GM12878 (cell line): Measurements from ENCODE around the gene CMTM2. TPM values are rescaled to one million over a fixed set of nuclear protein-coding genes. Genes with fewer than 3 reads are reported as not detected.

ENCODE experiments used
- ATAC-seq: fragments of 200-7000 bp; cut with Tn5 transposase; 3 replicates; pipeline ENCODE4 v1.9.1; 2020; ENCODE audit warnings: mild to moderate bottlenecking, moderate library complexity
- BruUV-seq: library from RNA; stranded (reverse); fragments of 400-500 nt; replicated peaks from 2 replicates; lab custom pipeline; 2021; lab: Mats Ljungman, UMichigan
- CTCF ChIA-PET: fragments of 300-600 bp; sonication (Branson Sonifier 250); formaldehyde crosslinking; extraction: SDS; loops from one replicate; lab custom pipeline; 2021; ENCODE audit warnings: inconsistent platforms; lab: Yijun Ruan, JAX
- POLR2A ChIA-PET: fragments of 350-600 bp; formaldehyde crosslinking; extraction: SDS; loops from one replicate; lab custom pipeline; 2021; ENCODE audit warnings: inconsistent platforms; lab: Charles Lee
- RAD21 ChIA-PET: fragments of 300-600 bp; sonication (Branson Sonifier 250); formaldehyde crosslinking; loops from one replicate; lab custom pipeline; 2023; ENCODE audit warnings: antibody characterized with exemption; ENCODE audit not compliant: unreplicated experiment; lab: Charles Lee
- SMC1A ChIA-PET: fragments of 300-600 bp; sonication (Branson Sonifier 250); formaldehyde crosslinking; loops from one replicate; lab custom pipeline; 2023; ENCODE audit not compliant: unreplicated experiment, uncharacterized antibody; lab: Charles Lee
- DNase-seq: peaks from one replicate; pipeline ENCODE4 v3.0.0-alpha.2; 2011; ENCODE audit warnings: low read depth, low spot score
- FAIRE-seq: peaks from 3 replicates; lab custom pipeline; 2011; peaks lifted over from hg19 to GRCh38; lab: Jason Lieb, UNC
- H2AFZ ChIP-seq: 2 replicates; pipeline ENCODE4 v1.6.0; 2011; ENCODE audit warnings: low read depth, low read length, control low read depth; ENCODE audit not compliant: control insufficient read depth
- H3K27ac ChIP-seq: 2 replicates; pipeline ENCODE4 v1.5.1; 2011; ENCODE audit warnings: control low read depth; ENCODE audit not compliant: control insufficient read depth, insufficient read depth
- H3K27me3 ChIP-seq, 2 experiments: replicated peaks in 1 of 2; 2 replicates each; pipeline versions ENCODE4 v1.6.0 to v1.6.1; 2011; ENCODE audit warnings: low read length in 1 of 2; ENCODE audit not compliant: control insufficient read depth in 2 of 2, insufficient read depth in 2 of 2
- H3K36me3 ChIP-seq, 2 experiments: 2 replicates each; pipeline ENCODE4 v1.5.1; 2011; ENCODE audit warnings: low read length in 1 of 2; ENCODE audit not compliant: control insufficient read depth in 2 of 2, insufficient read depth in 2 of 2
- H3K4me1 ChIP-seq: 2 replicates; pipeline ENCODE4 v1.6.1; 2011; ENCODE audit warnings: mild to moderate bottlenecking, low read length, moderate library complexity, mixed read lengths; ENCODE audit not compliant: control insufficient read depth, insufficient read depth
- H3K4me2 ChIP-seq: 2 replicates; pipeline ENCODE4 v1.6.0; 2011; ENCODE audit warnings: control low read depth; ENCODE audit not compliant: control insufficient read depth, insufficient read depth
- H3K4me3 ChIP-seq: fragments of 200-600 bp; sonication (generic); 2 replicates; pipeline ENCODE4 v1.5.1; 2016
- H3K79me2 ChIP-seq: 2 replicates; pipeline ENCODE4 v1.6.0; 2011; ENCODE audit warnings: low read length; ENCODE audit not compliant: control insufficient read depth, insufficient read depth
- H3K9ac ChIP-seq: 2 replicates; pipeline ENCODE4 v1.8.0; 2011; ENCODE audit warnings: low read length, control low read depth, mixed read lengths; ENCODE audit not compliant: control insufficient read depth, insufficient read depth
- H3K9me3 ChIP-seq: replicated peaks from 3 replicates; pipeline ENCODE4 v1.5.1; 2011; ENCODE audit warnings: mild to moderate bottlenecking, low read length; ENCODE audit not compliant: control insufficient read depth, insufficient read depth
- H4K20me1 ChIP-seq: 2 replicates; pipeline ENCODE4 v1.6.0; 2011; ENCODE audit not compliant: control insufficient read depth, insufficient read depth
- BCL11A ChIP-seq: IDR thresholded peaks from 2 replicates; pipeline ENCODE4 v1.6.1; 2011; ENCODE audit warnings: low read depth, low read length
- CBFB ChIP-seq: IDR thresholded peaks from 2 replicates; pipeline ENCODE4 v1.6.1; 2016; ENCODE audit warnings: antibody characterized with exemption, low read depth
- CBX3 ChIP-seq: fragments of 200-600 bp; sonication (generic); IDR thresholded peaks from 2 replicates; pipeline ENCODE4 v1.6.1; 2016; ENCODE audit warnings: low read depth, borderline replicate concordance
- CREM ChIP-seq: IDR thresholded peaks from 2 replicates; pipeline ENCODE4 v1.6.1; 2014; ENCODE audit warnings: antibody characterized with exemption, low read depth
- IKZF2 ChIP-seq, 2 experiments: fragments of 450-650 bp; IDR thresholded peaks; 2 replicates each; pipeline ENCODE4 v1.6.1; 2017; ENCODE audit warnings: mild to moderate bottlenecking in 2 of 2, moderate library complexity in 2 of 2
- IRF4 ChIP-seq: IDR thresholded peaks from 2 replicates; pipeline ENCODE4 v1.6.1; 2011; ENCODE audit warnings: low read depth, low read length
- NFIC ChIP-seq: IDR thresholded peaks from 2 replicates; pipeline ENCODE4 v1.6.1; 2012; ENCODE audit warnings: low read depth, mild to moderate bottlenecking, inconsistent platforms, low read length, moderate library complexity
- NRF1 ChIP-seq: conservative IDR thresholded peaks from 2 replicates; pipeline ENCODE4 v1.6.1; 2011; ENCODE audit warnings: mild to moderate bottlenecking, low read depth, low read length, improper control_type of control experiment
- RBBP5 ChIP-seq: fragments of 200-600 bp; sonication (generic); conservative IDR thresholded peaks from 2 replicates; pipeline ENCODE4 v1.6.1; 2016
- SP1 ChIP-seq: IDR thresholded peaks from one replicate; pipeline ENCODE4 v1.6.1; 2011; ENCODE audit warnings: low read depth, low read length
- SRF ChIP-seq, 2 experiments: IDR thresholded peaks; 2 replicates each; pipeline ENCODE4 v1.6.1; 2011; ENCODE audit warnings: low read depth in 2 of 2, low read length in 2 of 2, mild to moderate bottlenecking in 1 of 2, moderate library complexity in 1 of 2
- WGBS: methylation state at CpG from one replicate; pipeline ENCODE4 v1.1.6; 2016; ENCODE audit warnings: low lambda C conversion rate; ENCODE audit not compliant: insufficient replicate concordance, insufficient coverage; ENCODE audit errors: missing lambda C conversion rate; 5-methylcytosine and 5-hydroxymethylcytosine counted together
- in situ Hi-C: fragments of 300-500 bp; cut with MboI; formaldehyde crosslinking; loops from 9 replicates; pipeline ENCODE4 v1.14.3; 2018; ENCODE audit warnings: mixed read lengths
- intact Hi-C: fragments of 100-400 bp; cut with micrococcal nuclease; formaldehyde crosslinking; loops from one replicate; pipeline ENCODE4 v1.14.2; 2022; ENCODE audit not compliant: unreplicated experiment
- polyA plus RNA-seq, 11 experiments: library from polyadenylated mRNA; depleted of rRNA in 4 of 11; unstranded in 6 of 11; stranded (reverse) in 5 of 11; fragments of >200 nt; fragmentation: Nextera tagmentation in 4 of 11; fragmentation: Illumina TruSeq in 1 of 11; extraction: Ambion mirVana in 4 of 11; extraction: Trizol in 1 of 11; gene quantifications; 1 replicate in 1 of 11; 2 replicates in 10 of 11; pipeline versions ENCODE4 v1.2.1 to v1.2.3, GENCODE V29; 2011 to 2016; ENCODE audit warnings: inconsistent platforms in 2 of 11, missing spikeins in 2 of 11, low read depth in 1 of 11
- total RNA-seq, 4 experiments: library from RNA; depleted of rRNA in 3 of 4; stranded (reverse); fragments of >200 nt in 3 of 4; fragmentation: Illumina TruSeq in 1 of 4; extraction: Trizol in 1 of 4; gene quantifications; 2 replicates each; pipeline versions ENCODE4 v1.2.1 to v1.2.3, GENCODE V29; 2013 to 2021
- TF ChIP-seq, protein P1 (sequence below): IDR thresholded peaks from 2 replicates; pipeline ENCODE4 v1.6.1; 2012; ENCODE audit warnings: improper control_type of control experiment, low read depth, low read length; ENCODE audit not compliant: insufficient replicate concordance
- TF ChIP-seq, protein P2 (sequence below): IDR thresholded peaks from 2 replicates; pipeline ENCODE4 v1.6.1; 2011; ENCODE audit warnings: borderline replicate concordance, low read depth, mild to moderate bottlenecking, moderate library complexity, mixed read lengths, low read length; ENCODE audit not compliant: insufficient read depth; ENCODE audit errors: extremely low read length
- TF ChIP-seq, protein P3 (sequence below): IDR thresholded peaks from 2 replicates; pipeline ENCODE4 v1.6.1; 2011; ENCODE audit warnings: mild to moderate bottlenecking, low read depth, low read length, moderate library complexity; ENCODE audit not compliant: insufficient replicate concordance

CMTM2 gene
- total and polyA plus RNA-seq, 10 of the 15 experiments (the other 5 are each of a cell fraction or from before 2014, with no cell fraction given): 0.26 to 0.34 TPM; not detected in 8

DNA sequence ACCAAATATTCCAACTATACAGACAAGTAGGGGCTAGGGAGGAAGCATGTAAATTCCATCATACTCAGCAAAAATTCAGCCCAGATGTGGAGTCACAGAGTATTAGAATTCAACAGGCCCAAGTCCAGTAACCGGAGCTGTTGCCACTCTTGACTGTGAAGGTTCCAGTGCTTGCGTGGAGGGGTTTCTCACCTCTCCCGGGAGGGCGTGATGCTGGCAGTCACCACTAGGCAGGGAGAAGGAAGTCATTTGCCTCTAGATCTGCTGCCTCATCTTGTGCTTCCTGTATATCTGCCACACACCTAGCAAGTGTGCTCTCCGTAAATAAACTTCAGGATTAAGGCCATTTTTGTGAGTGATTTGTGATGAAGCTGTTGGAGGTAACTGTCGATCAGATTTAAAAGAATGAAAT, 27.9 kb upstream of the CMTM2 start:
- in situ Hi-C loops (no loop called here), intact Hi-C loops (loop anchor here (5.0 kb wide), 1 partner anchor 56 kb away; no protein-coding TSS in a partner anchor)
- WGBS: 22% methylated on average over 6 of the region's 6 CpGs
- BruUV-seq: no TSS peak
- H3K27ac ChIP-seq: no peak overlapping the region; the same call in 1 of the 2 replicates
- H3K36me3 ChIP-seq: no peaks in the 10 kb centered on the region; a peak in 1 of 4 replicates
- H3K27me3 ChIP-seq: no peaks in the 10 kb centered on the region
- DNase-seq (peak; percentile 11), ATAC-seq (peak; percentile 49), FAIRE-seq (peak; percentile 88)
- ChIA-PET RAD21 (interaction anchor here (0.8 to 2.9 kb wide), 10 partner anchors 8 to 39 kb away, joined by 3 to 10 read pairs (median 4); no protein-coding TSS in a partner anchor), POLR2A (interaction anchor here (0.7 to 4.9 kb wide), 6 partner anchors 11 to 47 kb away, joined by 3 to 24 read pairs (median 7); no protein-coding TSS in a partner anchor), SMC1A (interaction anchor here (0.8 to 9.9 kb wide), 11 partner anchors 8 to 52 kb away, joined by 3 to 86 read pairs (median 7); no protein-coding TSS in a partner anchor), CTCF (interaction anchor here (1.2 to 4.9 kb wide), 7 partner anchors 10 to 57 kb away, joined by 4 to 35 read pairs (median 7); no protein-coding TSS in a partner anchor)
- H3K4me1 ChIP-seq: peaks cover 23% of the 10 kb centered on the region
- H2AFZ ChIP-seq: peak overlapping the region; percentile 48
- no peaks in the 10 kb centered on the region; the same call in 1 of the 3 replicates for H3K9me3 ChIP-seq
- peaks cover 4% of the 10 kb centered on the region; the same call in 1 of the 2 replicates for H3K79me2 ChIP-seq
- H3K4me3 ChIP-seq: no peak overlapping the region
- peak overlapping the region; percentile 86 for H3K4me2 ChIP-seq
- no peak overlapping the region for H3K9ac ChIP-seq
- H4K20me1 ChIP-seq: no peaks in the 10 kb centered on the region; the same call in 1 of the 2 replicates
- TF ChIP-seq CBX3 (no peak), IKZF2 (IDR thresholded peaks at IDR 0.05) (peak; percentile 39 to 45; a peak in 2 of 4 replicates), BCL11A (no peak), CREM (no peak), NFIC (no peak), RBBP5 (no peak), SRF (IDR thresholded peaks at IDR 0.05; ENCODE audit: low read depth in 2 of 2, low read length in 2 of 2) (no peak), NRF1 (no peak), IRF4 (no peak), CBFB (no peak), SP1 (no peak)
- TF ChIP-seq, protein P1, sequence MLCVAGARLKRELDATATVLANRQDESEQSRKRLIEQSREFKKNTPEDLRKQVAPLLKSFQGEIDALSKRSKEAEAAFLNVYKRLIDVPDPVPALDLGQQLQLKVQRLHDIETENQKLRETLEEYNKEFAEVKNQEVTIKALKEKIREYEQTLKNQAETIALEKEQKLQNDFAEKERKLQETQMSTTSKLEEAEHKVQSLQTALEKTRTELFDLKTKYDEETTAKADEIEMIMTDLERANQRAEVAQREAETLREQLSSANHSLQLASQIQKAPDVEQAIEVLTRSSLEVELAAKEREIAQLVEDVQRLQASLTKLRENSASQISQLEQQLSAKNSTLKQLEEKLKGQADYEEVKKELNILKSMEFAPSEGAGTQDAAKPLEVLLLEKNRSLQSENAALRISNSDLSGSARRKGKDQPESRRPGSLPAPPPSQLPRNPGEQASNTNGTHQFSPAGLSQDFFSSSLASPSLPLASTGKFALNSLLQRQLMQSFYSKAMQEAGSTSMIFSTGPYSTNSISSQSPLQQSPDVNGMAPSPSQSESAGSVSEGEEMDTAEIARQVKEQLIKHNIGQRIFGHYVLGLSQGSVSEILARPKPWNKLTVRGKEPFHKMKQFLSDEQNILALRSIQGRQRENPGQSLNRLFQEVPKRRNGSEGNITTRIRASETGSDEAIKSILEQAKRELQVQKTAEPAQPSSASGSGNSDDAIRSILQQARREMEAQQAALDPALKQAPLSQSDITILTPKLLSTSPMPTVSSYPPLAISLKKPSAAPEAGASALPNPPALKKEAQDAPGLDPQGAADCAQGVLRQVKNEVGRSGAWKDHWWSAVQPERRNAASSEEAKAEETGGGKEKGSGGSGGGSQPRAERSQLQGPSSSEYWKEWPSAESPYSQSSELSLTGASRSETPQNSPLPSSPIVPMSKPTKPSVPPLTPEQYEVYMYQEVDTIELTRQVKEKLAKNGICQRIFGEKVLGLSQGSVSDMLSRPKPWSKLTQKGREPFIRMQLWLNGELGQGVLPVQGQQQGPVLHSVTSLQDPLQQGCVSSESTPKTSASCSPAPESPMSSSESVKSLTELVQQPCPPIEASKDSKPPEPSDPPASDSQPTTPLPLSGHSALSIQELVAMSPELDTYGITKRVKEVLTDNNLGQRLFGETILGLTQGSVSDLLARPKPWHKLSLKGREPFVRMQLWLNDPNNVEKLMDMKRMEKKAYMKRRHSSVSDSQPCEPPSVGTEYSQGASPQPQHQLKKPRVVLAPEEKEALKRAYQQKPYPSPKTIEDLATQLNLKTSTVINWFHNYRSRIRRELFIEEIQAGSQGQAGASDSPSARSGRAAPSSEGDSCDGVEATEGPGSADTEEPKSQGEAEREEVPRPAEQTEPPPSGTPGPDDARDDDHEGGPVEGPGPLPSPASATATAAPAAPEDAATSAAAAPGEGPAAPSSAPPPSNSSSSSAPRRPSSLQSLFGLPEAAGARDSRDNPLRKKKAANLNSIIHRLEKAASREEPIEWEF: no peak
- TF ChIP-seq, protein P2, sequence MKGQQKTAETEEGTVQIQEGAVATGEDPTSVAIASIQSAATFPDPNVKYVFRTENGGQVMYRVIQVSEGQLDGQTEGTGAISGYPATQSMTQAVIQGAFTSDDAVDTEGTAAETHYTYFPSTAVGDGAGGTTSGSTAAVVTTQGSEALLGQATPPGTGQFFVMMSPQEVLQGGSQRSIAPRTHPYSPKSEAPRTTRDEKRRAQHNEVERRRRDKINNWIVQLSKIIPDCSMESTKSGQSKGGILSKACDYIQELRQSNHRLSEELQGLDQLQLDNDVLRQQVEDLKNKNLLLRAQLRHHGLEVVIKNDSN: no peak
- TF ChIP-seq, protein P3, sequence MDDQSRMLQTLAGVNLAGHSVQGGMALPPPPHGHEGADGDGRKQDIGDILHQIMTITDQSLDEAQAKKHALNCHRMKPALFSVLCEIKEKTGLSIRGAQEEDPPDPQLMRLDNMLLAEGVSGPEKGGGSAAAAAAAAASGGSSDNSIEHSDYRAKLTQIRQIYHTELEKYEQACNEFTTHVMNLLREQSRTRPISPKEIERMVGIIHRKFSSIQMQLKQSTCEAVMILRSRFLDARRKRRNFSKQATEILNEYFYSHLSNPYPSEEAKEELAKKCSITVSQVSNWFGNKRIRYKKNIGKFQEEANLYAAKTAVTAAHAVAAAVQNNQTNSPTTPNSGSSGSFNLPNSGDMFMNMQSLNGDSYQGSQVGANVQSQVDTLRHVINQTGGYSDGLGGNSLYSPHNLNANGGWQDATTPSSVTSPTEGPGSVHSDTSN: no peak
